GM18870 (cell line): Measurements from ENCODE around the gene GATA5.
A peak's percentile ranks its signal among the peaks of the same experiment; 100 is the strongest.
"Not testable (repeated sequence)": the region's sequence is repeated elsewhere in the genome, so short reads cannot be mapped to it uniquely, and the experiment has no call there.

ENCODE experiments used
- ATAC-seq: cut with Tn5 transposase; IDR thresholded peaks from one replicate; pipeline ENCODE4 v1.9.1; 2021; ENCODE audit warnings: moderate library complexity; ENCODE audit not compliant: unreplicated experiment

The GATA5 gene

GRCh38 chr20:62505337-62506045 is 29.7 kb upstream of the GATA5 start:
- ATAC-seq = no peak

- ATAC-seq = no peak
These were observed 28.5 kb upstream of the GATA5 start for GRCh38 chr20:62504323-62504722.

GRCh38 chr20:62503401-62504178 is 27.8 kb upstream of the GATA5 start:
- ATAC-seq = no peak

- no peak for ATAC-seq
These were observed 26.8 kb upstream of the GATA5 start for GRCh38 chr20:62502496-62503095.

GRCh38 chr20:62501801-62502495 is 26.2 kb upstream of the GATA5 start:
- ATAC-seq = peak; percentile 82

GRCh38 chr20:62500237-62500864 is 24.6 kb upstream of the GATA5 start:
- ATAC-seq = no peak

- ATAC-seq = no peak
These were observed 24.0 kb upstream of the GATA5 start for GRCh38 chr20:62499758-62500236.

- ATAC-seq = no peak
These were observed 23.1 kb upstream of the GATA5 start for GRCh38 chr20:62498874-62499273.

- no peak for ATAC-seq
These were observed 20.9 kb upstream of the GATA5 start for GRCh38 chr20:62496568-62497218.

GRCh38 chr20:62495749-62496567 is 20.2 kb upstream of the GATA5 start:
- ATAC-seq = no peak

GRCh38 chr20:62494980-62495748 is 19.4 kb upstream of the GATA5 start:
- ATAC-seq = no peak

- ATAC-seq = no peak
These were observed 18.7 kb upstream of the GATA5 start for GRCh38 chr20:62494537-62494936.

GRCh38 chr20:62493886-62494285 is 18.1 kb upstream of the GATA5 start:
- ATAC-seq = no peak

- ATAC-seq = no peak
These were observed 17.6 kb upstream of the GATA5 start for GRCh38 chr20:62493253-62493885.

- no peak for ATAC-seq
These were observed 16.9 kb upstream of the GATA5 start for GRCh38 chr20:62492711-62493110.

- ATAC-seq = not testable (repeated sequence)
These were observed 15.0 kb upstream of the GATA5 start for GRCh38 chr20:62490783-62491182.

GRCh38 chr20:62489932-62490263 is 14.1 kb upstream of the GATA5 start:
- no peak for ATAC-seq

- ATAC-seq = no peak
These were observed 13.6 kb upstream of the GATA5 start for GRCh38 chr20:62489186-62489931.
